Testis (tissue), 3 donors: ENCODE results near the gene TBC1D1. TPM values are rescaled to one million over a fixed set of nuclear protein-coding genes. Genes with fewer than 3 reads are reported as not detected.

ENCODE experiments used
- DNase-seq: peaks from one replicate; pipeline ENCODE4 v3.0.0-alpha.2; 2019
- H3K27ac ChIP-seq, 2 donors: fragments of 200-600 bp; sonication (generic); one replicate each; pipeline ENCODE4 v1.5.1; 2019
- H3K27me3 ChIP-seq: fragments of 200-600 bp; sonication (generic); one replicate; pipeline ENCODE4 v1.5.1; 2019
- H3K36me3 ChIP-seq: fragments of 200-600 bp; sonication (generic); one replicate; pipeline ENCODE4 v1.5.1; 2017; ENCODE audit warnings: low read depth; ENCODE audit errors: missing control alignments
- H3K4me1 ChIP-seq: fragments of 200-600 bp; sonication (generic); one replicate; pipeline ENCODE4 v1.5.1; 2019
- H3K4me3 ChIP-seq, 2 donors: fragments of 200-600 bp; sonication (generic); one replicate each; pipeline ENCODE4 v1.5.1; 2017 to 2019
- H3K9me3 ChIP-seq: fragments of 200-600 bp; sonication (generic); one replicate; pipeline ENCODE4 v1.5.1; 2017
- POLR2A ChIP-seq: fragments of 450-650 bp; IDR thresholded peaks from one replicate; pipeline ENCODE4 v1.6.1; 2017; ENCODE audit warnings: antibody characterized with exemption, mild to moderate bottlenecking, moderate library complexity
- WGBS, 2 donors: methylation state at CpG; one replicate each; pipeline ENCODE4 v1.1.5; 2018; 5-methylcytosine and 5-hydroxymethylcytosine counted together
- intact Hi-C: fragments of 100-400 bp; cut with DNase I; formaldehyde crosslinking; loops from one replicate; pipeline ENCODE4 v1.15.1; 2023; ENCODE audit warnings: low total_unique reads
- polyA plus RNA-seq: library from polyadenylated mRNA; stranded (reverse); fragments of 350-450 nt; fragmentation: Illumina TruSeq; extraction: RNeasy Lipid Tissue Mini Kit (QIAGEN cat#74804); gene quantifications from one replicate; pipeline ENCODE4 v1.2.3, GENCODE V29; 2014; ENCODE audit warnings: low read depth, low replicate concordance; ENCODE audit not compliant: insufficient read depth
- total RNA-seq, 2 donors: library from RNA; depleted of rRNA; stranded (reverse); fragments of >200 nt; gene quantifications; one replicate each; pipeline ENCODE4 v1.2.3, GENCODE V29; 2016
- TF ChIP-seq, protein P1 (sequence below), 3 experiments: fragments of 450-650 bp in 2 of 3; fragments of 200-600 bp in 1 of 3; sonication (generic) in 1 of 3; IDR thresholded peaks; one replicate each; pipeline ENCODE4 v1.5.1; 2016 to 2019; ENCODE audit warnings: antibody characterized with exemption in 3 of 3, mild to moderate bottlenecking in 2 of 3, moderate library complexity in 1 of 3

TBC1D1 gene
- total and polyA plus RNA-seq, 3 donors from 2014 or later = 130 to 208 (median 167) TPM

DNA sequence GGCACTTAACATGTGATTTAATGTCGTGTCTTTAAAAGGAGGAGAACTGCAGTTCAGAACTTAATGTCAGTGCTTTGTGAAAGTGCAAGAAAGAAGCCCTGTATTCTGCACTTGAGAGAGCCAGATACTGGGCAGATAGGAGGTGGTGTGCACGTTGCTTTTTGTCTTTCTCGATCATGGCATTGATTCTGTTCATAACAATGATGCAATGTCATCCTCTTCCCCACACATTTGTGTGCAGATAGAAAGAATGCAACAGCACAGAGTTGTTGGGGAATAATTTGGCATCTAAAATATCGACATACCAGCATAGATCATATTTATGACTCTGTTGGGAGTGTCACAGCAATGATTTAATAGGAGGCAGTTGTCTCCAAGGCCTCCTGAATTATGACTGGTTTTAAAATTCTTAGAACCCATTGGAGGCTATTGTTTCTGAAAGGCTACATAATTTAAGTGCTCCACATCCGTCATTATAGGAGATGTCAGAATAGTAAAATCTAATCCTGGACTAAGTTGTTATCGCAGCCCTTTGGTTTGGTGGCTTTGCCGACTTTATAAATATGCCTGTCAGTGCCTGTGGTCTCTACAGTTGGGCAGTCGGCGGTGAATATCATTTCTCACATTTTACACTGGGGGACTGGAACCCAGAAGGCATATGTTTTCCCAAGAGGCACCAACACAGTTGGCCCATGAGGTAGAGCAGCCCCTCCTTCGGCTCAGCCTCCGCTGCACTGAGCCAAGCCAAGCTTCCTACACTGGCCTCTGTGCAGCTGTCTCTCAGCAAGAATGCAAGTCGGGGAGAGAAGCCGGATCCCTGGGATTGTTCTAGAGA, 194.2 kb downstream of the TBC1D1 start:
- Histone ChIP-seq H3K27me3 (no peaks in the 10 kb centered on the region), H3K27ac (no peak overlapping the region), H3K9me3 (no peaks in the 10 kb centered on the region), H3K4me3 (no peak overlapping the region), H3K36me3 (no peaks in the 10 kb centered on the region), H3K4me1 (peaks cover 23% of the 10 kb centered on the region)
- no peak for DNase-seq
- 62 to 67% methylated on average over 13 of the region's 13 CpGs for WGBS, 2 donors
- TF ChIP-seq, protein P1, sequence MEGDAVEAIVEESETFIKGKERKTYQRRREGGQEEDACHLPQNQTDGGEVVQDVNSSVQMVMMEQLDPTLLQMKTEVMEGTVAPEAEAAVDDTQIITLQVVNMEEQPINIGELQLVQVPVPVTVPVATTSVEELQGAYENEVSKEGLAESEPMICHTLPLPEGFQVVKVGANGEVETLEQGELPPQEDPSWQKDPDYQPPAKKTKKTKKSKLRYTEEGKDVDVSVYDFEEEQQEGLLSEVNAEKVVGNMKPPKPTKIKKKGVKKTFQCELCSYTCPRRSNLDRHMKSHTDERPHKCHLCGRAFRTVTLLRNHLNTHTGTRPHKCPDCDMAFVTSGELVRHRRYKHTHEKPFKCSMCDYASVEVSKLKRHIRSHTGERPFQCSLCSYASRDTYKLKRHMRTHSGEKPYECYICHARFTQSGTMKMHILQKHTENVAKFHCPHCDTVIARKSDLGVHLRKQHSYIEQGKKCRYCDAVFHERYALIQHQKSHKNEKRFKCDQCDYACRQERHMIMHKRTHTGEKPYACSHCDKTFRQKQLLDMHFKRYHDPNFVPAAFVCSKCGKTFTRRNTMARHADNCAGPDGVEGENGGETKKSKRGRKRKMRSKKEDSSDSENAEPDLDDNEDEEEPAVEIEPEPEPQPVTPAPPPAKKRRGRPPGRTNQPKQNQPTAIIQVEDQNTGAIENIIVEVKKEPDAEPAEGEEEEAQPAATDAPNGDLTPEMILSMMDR (IDR thresholded peaks at IDR 0.05) = no peak
- TF ChIP-seq POLR2A = no peak
- intact Hi-C loops = no loop called here

DNA sequence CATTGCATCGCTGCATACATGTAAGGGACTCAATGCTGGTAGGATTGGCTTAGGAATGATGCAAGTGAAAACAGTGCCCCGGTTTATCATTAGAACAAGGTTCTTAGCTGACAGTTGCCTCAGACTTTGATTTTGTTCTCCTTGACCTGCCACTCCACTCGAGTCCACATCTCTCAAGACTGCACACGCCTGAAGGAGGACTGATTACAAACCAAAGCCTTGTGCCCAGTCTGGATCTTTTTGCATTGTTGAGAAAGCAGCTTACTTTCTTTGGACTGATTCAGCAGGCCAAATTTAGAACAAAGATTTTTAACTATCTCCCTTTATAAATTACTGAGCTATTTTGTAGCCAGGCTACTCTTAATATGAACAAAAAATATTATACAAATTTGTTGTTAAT, 194.9 kb downstream of the TBC1D1 start:
- Histone ChIP-seq H3K27me3 (no peaks in the 10 kb centered on the region), H3K36me3 (no peaks in the 10 kb centered on the region), H3K4me3 (no peak overlapping the region), H3K4me1 (peaks cover 23% of the 10 kb centered on the region), H3K27ac (no peak overlapping the region), H3K9me3 (no peaks in the 10 kb centered on the region)
- WGBS, 2 donors = 54 to 57% methylated on average over 4 of the region's 4 CpGs
- no peak for TF ChIP-seq POLR2A
- TF ChIP-seq, protein P1 (IDR thresholded peaks at IDR 0.05) = no peak
- intact Hi-C loops = no loop called here
- no peak for DNase-seq

DNA sequence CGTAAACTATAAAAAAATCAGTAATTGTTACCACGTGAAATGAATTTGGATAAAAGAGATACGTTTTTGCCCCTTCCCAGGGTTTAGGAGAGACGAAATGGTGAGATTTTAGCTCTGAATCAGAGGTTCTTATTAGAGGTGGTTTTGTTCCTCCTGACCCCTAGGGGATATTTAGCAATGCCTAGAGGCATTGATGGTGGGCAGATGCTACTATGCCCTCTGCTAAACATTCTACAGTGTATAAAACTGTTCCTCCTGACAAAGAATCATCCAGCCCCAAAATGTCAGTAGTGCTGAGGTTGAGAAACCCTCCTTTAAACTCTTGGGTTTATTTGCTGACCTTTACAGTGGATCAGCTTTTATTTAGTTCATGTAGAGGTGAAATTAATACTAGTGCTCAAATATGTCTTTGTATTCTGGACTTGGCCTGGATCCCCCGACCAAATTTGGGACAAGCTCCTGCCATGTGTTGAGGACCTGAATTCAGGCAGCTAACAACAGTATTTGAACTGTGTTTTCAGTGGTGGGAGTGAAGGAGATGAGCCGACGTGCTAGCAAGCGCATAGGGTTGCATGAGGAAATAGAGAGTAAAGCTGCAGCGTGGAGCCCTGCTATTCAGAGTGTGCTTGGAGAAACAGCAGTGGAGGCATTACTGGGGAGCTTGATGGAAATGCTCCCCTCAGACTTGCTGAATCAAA, 195.4 kb downstream of the TBC1D1 start:
- Histone ChIP-seq H3K4me3 (no peak overlapping the region), H3K4me1 (peaks cover 20% of the 10 kb centered on the region), H3K27ac (no peak overlapping the region), H3K9me3 (no peaks in the 10 kb centered on the region), H3K36me3 (no peaks in the 10 kb centered on the region), H3K27me3 (no peaks in the 10 kb centered on the region)
- DNase-seq = no peak
- TF ChIP-seq, protein P1 (IDR thresholded peaks at IDR 0.05) = no peak
- intact Hi-C loops = no loop called here
- 69 to 75% methylated on average over 9 of the region's 9 CpGs for WGBS, 2 donors

DNA sequence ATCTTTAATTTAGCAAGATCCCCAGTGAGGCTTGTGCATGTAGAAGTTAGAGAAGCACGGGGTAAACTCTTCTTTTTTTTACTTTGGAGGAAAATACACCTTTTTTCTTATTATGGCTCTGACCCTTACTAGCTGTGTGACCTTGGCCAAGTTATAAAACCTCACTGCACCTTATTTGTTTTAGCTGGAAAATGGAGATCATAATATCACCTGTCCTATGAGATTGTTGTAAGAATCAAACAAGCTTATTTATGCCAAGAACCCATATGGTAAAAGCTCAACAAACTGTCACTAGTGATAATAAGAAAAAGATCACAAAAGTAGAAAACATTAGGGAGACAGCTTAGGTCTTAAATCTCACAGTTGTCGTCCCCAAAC, 196.0 kb downstream of the TBC1D1 start:
- Histone ChIP-seq H3K4me1 (peaks cover 17% of the 10 kb centered on the region), H3K27me3 (no peaks in the 10 kb centered on the region), H3K4me3 (no peak overlapping the region), H3K9me3 (no peaks in the 10 kb centered on the region), H3K36me3 (no peaks in the 10 kb centered on the region), H3K27ac (no peak overlapping the region)
- no peak for TF ChIP-seq POLR2A
- TF ChIP-seq, protein P1 (IDR thresholded peaks at IDR 0.05) = no peak
- no peak for DNase-seq
- intact Hi-C loops = no loop called here
- WGBS, 2 donors = 90 to 91% methylated on average over 2 of the region's 2 CpGs
